ENCODE measurements around the gene PCSK2.

- TF ChIP-seq POLR2A (IDR thresholded peaks at IDR 0.05) (no peak), CTCF (IDR thresholded peaks at IDR 0.05) (no peak)
These were observed 239.8 kb downstream of the PCSK2 start for GRCh38 chr20:17466641-17467040.
